H1 (cell line): Measurements from ENCODE around the gene TGM6. TPM values are rescaled to one million over a fixed set of nuclear protein-coding genes. Genes with fewer than 3 reads are reported as not detected.
A peak's percentile ranks its signal among the peaks of the same experiment; 100 is the strongest.

Source experiments
- CTCF ChIA-PET: fragments of 300-600 bp; sonication (Branson Sonifier 250); formaldehyde crosslinking; loops from one replicate; lab custom pipeline; 2021; ENCODE audit not compliant: partially characterized antibody; lab: Charles Lee
- POLR2A ChIA-PET: fragments of 300-600 bp; sonication (Branson Sonifier 250); formaldehyde crosslinking; loops from one replicate; lab custom pipeline; 2021; ENCODE audit warnings: inconsistent platforms; ENCODE audit not compliant: partially characterized antibody; lab: Charles Lee
- DNase-seq, 2 experiments: peaks; one replicate each; pipeline versions ENCODE4 v3.0.0 to v3.0.0-alpha.2; 2010 to 2022; ENCODE audit warnings: low spot score in 2 of 2, low read depth in 1 of 2, mixed read lengths in 1 of 2
- FAIRE-seq: peaks from 2 replicates; lab custom pipeline; 2011; peaks lifted over from hg19 to GRCh38; lab: Jason Lieb, UNC
- H2AFZ ChIP-seq: 2 replicates; pipeline ENCODE4 v1.8.1; 2012; ENCODE audit warnings: low read length, inconsistent platforms
- H2AK5ac ChIP-seq: 2 replicates; pipeline ENCODE4 v1.6.1; 2013; ENCODE audit warnings: low read depth, low read length
- H2BK120ac ChIP-seq: replicated peaks from 2 replicates; pipeline ENCODE3; 2013; ENCODE audit warnings: low read depth, low read length, inconsistent platforms
- H2BK12ac ChIP-seq: 2 replicates; pipeline ENCODE4 v1.6.1; 2013; ENCODE audit warnings: low read depth, low read length
- H2BK15ac ChIP-seq: 2 replicates; pipeline ENCODE4 v1.6.1; 2013; ENCODE audit warnings: low read length
- H2BK20ac ChIP-seq: 2 replicates; pipeline ENCODE4 v1.6.1; 2013; ENCODE audit warnings: low read length
- H2BK5ac ChIP-seq: 2 replicates; pipeline ENCODE4 v1.6.1; 2013; ENCODE audit warnings: low read depth, low read length
- H3K14ac ChIP-seq: 2 replicates; pipeline ENCODE4 v1.6.1; 2013; ENCODE audit warnings: inconsistent platforms; ENCODE audit not compliant: insufficient read length
- H3K18ac ChIP-seq: 2 replicates; pipeline ENCODE4 v1.6.1; 2013; ENCODE audit warnings: low read length; ENCODE audit errors: extremely low read depth
- H3K23ac ChIP-seq: 2 replicates; pipeline ENCODE4 v1.6.1; 2013; ENCODE audit warnings: inconsistent platforms; ENCODE audit not compliant: insufficient read length
- H3K23me2 ChIP-seq: 2 replicates; pipeline ENCODE4 v1.6.1; 2013; ENCODE audit warnings: low read depth, low read length
- H3K27ac ChIP-seq: 2 replicates; pipeline ENCODE4 v1.6.1; 2011; ENCODE audit warnings: low read depth, low read length, inconsistent platforms
- H3K27me3 ChIP-seq, 4 experiments: replicated peaks in 1 of 4; 1 replicate in 1 of 4; 2 replicates in 3 of 4; pipeline versions ENCODE4 v1.6.1 to v1.8.1; 2011 to 2013; ENCODE audit warnings: low read length in 3 of 4, mild to moderate bottlenecking in 3 of 4, inconsistent platforms in 2 of 4, mixed read lengths in 2 of 4, moderate library complexity in 1 of 4; ENCODE audit not compliant: control insufficient read depth in 3 of 4, insufficient read depth in 3 of 4; ENCODE audit errors: extremely low read depth in 1 of 4
- H3K36me3 ChIP-seq, 4 experiments: 2 replicates each; pipeline versions ENCODE4 v1.6.1 to v1.8.1; 2011 to 2013; ENCODE audit warnings: mild to moderate bottlenecking in 4 of 4, low read length in 3 of 4, moderate library complexity in 2 of 4, control low read depth in 1 of 4, inconsistent platforms in 1 of 4; ENCODE audit not compliant: insufficient read depth in 4 of 4, control insufficient read depth in 2 of 4
- H3K4ac ChIP-seq: replicated peaks from 2 replicates; pipeline ENCODE3; 2013; ENCODE audit warnings: low read length, low read depth, mixed read lengths, inconsistent platforms; ENCODE audit not compliant: insufficient read length
- H3K4me1 ChIP-seq, 4 experiments: replicated peaks in 1 of 4; 1 replicate in 1 of 4; 2 replicates in 3 of 4; pipeline versions ENCODE4 v1.6.1 to v1.8.1; 2011 to 2013; ENCODE audit warnings: low read length in 3 of 4, inconsistent platforms in 2 of 4, mixed read lengths in 1 of 4; ENCODE audit not compliant: insufficient read depth in 4 of 4, control insufficient read depth in 3 of 4
- H3K4me2 ChIP-seq, 2 experiments: 2 replicates each; pipeline versions ENCODE4 v1.6.1 to v1.8.1; 2011 to 2013; ENCODE audit warnings: low read depth in 2 of 2, low read length in 2 of 2, control low read depth in 1 of 2, inconsistent platforms in 1 of 2, mild to moderate bottlenecking in 1 of 2; ENCODE audit not compliant: insufficient read depth in 1 of 2
- H3K4me3 ChIP-seq, 4 experiments: fragments of 200-600, 300-600 bp in 1 of 4; sonication (generic), shearing (Covaris generic), sonication (Bioruptor Twin) in 1 of 4; 2 replicates each; pipeline versions ENCODE4 v1.5.1 to v1.8.1; 2011 to 2016; ENCODE audit warnings: low read length in 4 of 4, low read depth in 3 of 4, control low read depth in 2 of 4, inconsistent platforms in 2 of 4, mild to moderate bottlenecking in 2 of 4, mixed read lengths in 1 of 4, moderate library complexity in 1 of 4; ENCODE audit not compliant: insufficient read depth in 2 of 4; ENCODE audit errors: extremely low read depth in 1 of 4
- H3K56ac ChIP-seq: replicated peaks from 2 replicates; pipeline ENCODE3; 2013; ENCODE audit warnings: low read depth, mild to moderate bottlenecking, mixed read lengths, low read length, inconsistent platforms; ENCODE audit not compliant: insufficient read length
- H3K79me1 ChIP-seq: 2 replicates; pipeline ENCODE4 v1.6.1; 2013; ENCODE audit warnings: low read depth, low read length, control low read depth
- H3K79me2 ChIP-seq, 2 experiments: 2 replicates each; pipeline versions ENCODE4 v1.6.1 to v1.8.1; 2012 to 2013; ENCODE audit warnings: low read length in 2 of 2, mild to moderate bottlenecking in 2 of 2, inconsistent platforms in 1 of 2; ENCODE audit not compliant: insufficient read depth in 2 of 2, control insufficient read depth in 1 of 2
- H3K9ac ChIP-seq, 4 experiments: replicated peaks in 1 of 4; 1 replicate in 1 of 4; 2 replicates in 3 of 4; pipeline versions ENCODE4 v1.6.1 to v1.8.1; 2011 to 2013; ENCODE audit warnings: low read depth in 3 of 4, low read length in 3 of 4, control low read depth in 2 of 4, mild to moderate bottlenecking in 2 of 4, moderate library complexity in 2 of 4, inconsistent platforms in 1 of 4; ENCODE audit errors: extremely low read depth in 1 of 4
- H3K9me3 ChIP-seq, 2 experiments: 2 replicates each; pipeline versions ENCODE4 v1.6.1 to v1.8.1; 2012 to 2013; ENCODE audit warnings: mild to moderate bottlenecking in 2 of 2, moderate library complexity in 2 of 2, control low read depth in 1 of 2, inconsistent platforms in 1 of 2, low read depth in 1 of 2, low read length in 1 of 2, mixed read lengths in 1 of 2; ENCODE audit not compliant: insufficient read depth in 2 of 2
- H4K20me1 ChIP-seq, 2 experiments: replicated peaks in 1 of 2; 2 replicates each; pipeline versions ENCODE3 to v1.8.1; 2011 to 2013; ENCODE audit warnings: inconsistent platforms in 2 of 2, low read length in 2 of 2, mild to moderate bottlenecking in 1 of 2; ENCODE audit not compliant: insufficient read depth in 2 of 2, control insufficient read depth in 1 of 2
- H4K5ac ChIP-seq: 2 replicates; pipeline ENCODE4 v1.6.1; 2013; ENCODE audit warnings: low read length, low read depth, mixed read lengths, inconsistent platforms; ENCODE audit not compliant: insufficient read length
- H4K8ac ChIP-seq: 2 replicates; pipeline ENCODE4 v1.8.0; 2013; ENCODE audit warnings: mild to moderate bottlenecking, moderate library complexity, low read length, inconsistent platforms; ENCODE audit not compliant: insufficient read depth; ENCODE audit errors: extremely low read depth
- H4K91ac ChIP-seq: replicated peaks from 2 replicates; pipeline ENCODE3; 2013; ENCODE audit warnings: low read length, mixed read lengths, inconsistent platforms; ENCODE audit not compliant: insufficient read length
- HDAC6 ChIP-seq: IDR thresholded peaks from one replicate; pipeline ENCODE4 v1.7.1; 2012; ENCODE audit warnings: low read depth, mild to moderate bottlenecking, inconsistent platforms, low read length, moderate library complexity
- RAD21 ChIP-seq, 2 experiments: IDR thresholded peaks in 1 of 2; conservative IDR thresholded peaks in 1 of 2; 2 replicates each; pipeline ENCODE4 v1.6.1; 2011; ENCODE audit warnings: low read depth in 2 of 2, low read length in 2 of 2, improper control_type of control experiment in 1 of 2, inconsistent platforms in 1 of 2, mild to moderate bottlenecking in 1 of 2, moderate library complexity in 1 of 2
- WGBS, 2 experiments: shearing (Covaris generic) in 1 of 2; methylation state at CpG; one replicate each; pipeline versions ENCODE4 v1.1.6 to v1.1.7; 2013 to 2015; ENCODE audit warnings: low lambda C conversion rate in 2 of 2, mixed read lengths in 2 of 2, inconsistent platforms in 1 of 2, low coverage in 1 of 2, missing lambda C conversion rate in 1 of 2; ENCODE audit not compliant: insufficient replicate concordance in 2 of 2, insufficient coverage in 1 of 2, insufficient read length in 1 of 2; ENCODE audit errors: extremely low coverage in 1 of 2, missing lambda C conversion rate in 1 of 2; 5-methylcytosine and 5-hydroxymethylcytosine counted together
- polyA plus RNA-seq, 7 experiments: library from polyadenylated mRNA; depleted of rRNA in 3 of 7; stranded (reverse) in 5 of 7; unstranded in 2 of 7; fragments of >200 nt in 5 of 7; fragments of 200-250 nt in 2 of 7; gene quantifications; 1 replicate in 5 of 7; 2 replicates in 1 of 7; 4 replicates in 1 of 7; pipeline versions ENCODE4 v1.2.1 to v1.2.3, GENCODE V29; 2011 to 2013; ENCODE audit warnings: missing spikeins in 2 of 7, mixed read lengths in 2 of 7
- total RNA-seq: library from RNA; stranded (reverse); fragmentation: NEBNext Ultra II Directional; extraction: Animal tissue kit (Norgen Biotek cat#: 25700); gene quantifications from 2 replicates; pipeline ENCODE4 v1.2.1, GENCODE V29; 2021
- TF ChIP-seq, protein P1 (sequence below), 3 experiments: IDR thresholded peaks; 1 replicate in 2 of 3; 2 replicates in 1 of 3; pipeline versions ENCODE4 v1.5.1 to v1.6.1; 2011; ENCODE audit warnings: low read length in 3 of 3, mild to moderate bottlenecking in 3 of 3, inconsistent platforms in 2 of 3, low read depth in 1 of 3, moderate library complexity in 1 of 3; ENCODE audit not compliant: insufficient read depth in 1 of 3; ENCODE audit errors: control extremely low read depth in 1 of 3
- TF ChIP-seq, protein P2 (sequence below): IDR thresholded peaks from 2 replicates; pipeline ENCODE4 v1.6.1; 2012; ENCODE audit warnings: inconsistent platforms

Gene TGM6
- total and polyA plus RNA-seq, 2 of the 8 experiments (the other 6 are each of a cell fraction or from before 2014, with no cell fraction given): 0.03 TPM; not detected in 1

DNA sequence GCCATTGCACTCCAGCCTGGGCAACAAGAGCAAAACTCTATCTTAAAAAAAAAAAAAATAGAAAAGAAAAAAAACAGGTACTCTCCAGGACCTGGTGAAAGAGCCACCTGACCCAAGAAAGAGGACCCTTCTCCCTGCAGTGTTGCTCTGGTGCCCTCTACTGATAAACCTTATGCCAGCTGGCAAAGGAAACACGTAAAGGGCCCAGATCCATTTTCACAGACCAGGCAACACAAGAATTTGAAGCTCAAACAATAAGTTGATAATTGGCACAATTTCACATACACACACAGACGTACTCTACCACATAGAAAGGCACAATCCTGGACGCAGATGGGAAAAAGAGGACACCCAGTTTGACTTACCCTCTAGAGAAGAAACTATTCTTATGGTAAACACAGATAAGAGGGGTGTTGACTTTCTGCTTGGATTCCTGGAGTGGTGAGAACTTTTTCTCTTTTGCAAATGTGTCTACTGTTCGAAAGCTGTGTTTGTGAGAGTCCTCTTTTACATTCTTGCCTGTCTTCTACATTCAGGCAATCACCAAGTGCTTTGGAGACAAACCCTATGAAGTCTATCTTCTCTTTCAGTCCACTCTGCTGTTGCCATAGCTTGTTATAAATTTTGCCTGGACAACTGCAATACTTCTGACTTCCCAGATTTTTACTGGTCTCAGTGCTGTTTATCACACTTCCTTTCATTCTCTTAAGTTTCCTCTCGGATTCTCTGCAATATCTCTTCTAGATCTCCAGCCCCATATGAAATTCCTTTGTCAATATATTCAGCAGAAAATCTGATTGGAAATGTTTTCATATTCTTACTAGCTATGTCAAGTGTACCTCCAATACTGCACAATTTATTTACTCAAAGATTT lies 96.3 kb downstream of the TGM6 start:
- Histone ChIP-seq H2BK120ac (no peak overlapping the region), H2BK5ac (no peak overlapping the region), H3K79me2 (no peaks in the 10 kb centered on the region), H3K79me1 (no peaks in the 10 kb centered on the region), H4K5ac (no peak overlapping the region), H3K4ac (no peak overlapping the region), H3K27me3 (no peaks in the 10 kb centered on the region; a peak in 1 of 7 replicates), H2AFZ (no peak overlapping the region), H3K56ac (no peak overlapping the region), H2BK15ac (no peak overlapping the region), H2AK5ac (no peak overlapping the region), H3K4me1 (no peaks in the 10 kb centered on the region), H4K20me1 (no peaks in the 10 kb centered on the region), H3K36me3 (no peaks in the 10 kb centered on the region), H3K18ac (no peak overlapping the region), H3K14ac (no peak overlapping the region), H3K4me3 (no peak overlapping the region), H2BK20ac (no peak overlapping the region), H3K9ac (no peak overlapping the region), H3K27ac (no peak overlapping the region), H3K9me3 (no peaks in the 10 kb centered on the region; a peak in 1 of 4 replicates), H4K8ac (no peak overlapping the region), H4K91ac (no peak overlapping the region), H3K4me2 (no peak overlapping the region), H3K23ac (no peak overlapping the region), H2BK12ac (no peak overlapping the region), H3K23me2 (no peaks in the 10 kb centered on the region)
- 72% methylated on average over 5 of the region's 5 CpGs; no CpG with 5 or more reads in 1 of the 2 experiments for WGBS, 2 experiments
- POLR2A ChIA-PET: interaction anchor here (0.7 to 2.5 kb wide), 4 partner anchors 9 to 16 kb away, joined by 3 to 25 read pairs (median 4); no protein-coding TSS in a partner anchor
- CTCF ChIA-PET: interaction anchor here (0.6 to 2.4 kb wide), 18 partner anchors 9 to 504 kb away, joined by 3 to 13 read pairs (median 4); no protein-coding TSS in a partner anchor
- TF ChIP-seq, protein P1, sequence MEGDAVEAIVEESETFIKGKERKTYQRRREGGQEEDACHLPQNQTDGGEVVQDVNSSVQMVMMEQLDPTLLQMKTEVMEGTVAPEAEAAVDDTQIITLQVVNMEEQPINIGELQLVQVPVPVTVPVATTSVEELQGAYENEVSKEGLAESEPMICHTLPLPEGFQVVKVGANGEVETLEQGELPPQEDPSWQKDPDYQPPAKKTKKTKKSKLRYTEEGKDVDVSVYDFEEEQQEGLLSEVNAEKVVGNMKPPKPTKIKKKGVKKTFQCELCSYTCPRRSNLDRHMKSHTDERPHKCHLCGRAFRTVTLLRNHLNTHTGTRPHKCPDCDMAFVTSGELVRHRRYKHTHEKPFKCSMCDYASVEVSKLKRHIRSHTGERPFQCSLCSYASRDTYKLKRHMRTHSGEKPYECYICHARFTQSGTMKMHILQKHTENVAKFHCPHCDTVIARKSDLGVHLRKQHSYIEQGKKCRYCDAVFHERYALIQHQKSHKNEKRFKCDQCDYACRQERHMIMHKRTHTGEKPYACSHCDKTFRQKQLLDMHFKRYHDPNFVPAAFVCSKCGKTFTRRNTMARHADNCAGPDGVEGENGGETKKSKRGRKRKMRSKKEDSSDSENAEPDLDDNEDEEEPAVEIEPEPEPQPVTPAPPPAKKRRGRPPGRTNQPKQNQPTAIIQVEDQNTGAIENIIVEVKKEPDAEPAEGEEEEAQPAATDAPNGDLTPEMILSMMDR (IDR thresholded peaks at IDR 0.05; ENCODE audit: control extremely low read depth in 1 of 3, insufficient read depth in 1 of 3, low read depth in 1 of 3, low read length in 3 of 3): peak; percentile 8 to 55 (median 48)
- TF ChIP-seq HDAC6: no peak
- peak; percentile 54 to 60 for TF ChIP-seq RAD21 (IDR thresholded peaks at IDR 0.05 in 1 of 2, conservative IDR thresholded peaks at IDR 0.05 in 1 of 2; ENCODE audit: low read depth in 2 of 2, low read length in 2 of 2)
- TF ChIP-seq, protein P2, sequence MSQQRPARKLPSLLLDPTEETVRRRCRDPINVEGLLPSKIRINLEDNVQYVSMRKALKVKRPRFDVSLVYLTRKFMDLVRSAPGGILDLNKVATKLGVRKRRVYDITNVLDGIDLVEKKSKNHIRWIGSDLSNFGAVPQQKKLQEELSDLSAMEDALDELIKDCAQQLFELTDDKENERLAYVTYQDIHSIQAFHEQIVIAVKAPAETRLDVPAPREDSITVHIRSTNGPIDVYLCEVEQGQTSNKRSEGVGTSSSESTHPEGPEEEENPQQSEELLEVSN: no peak
- DNase-seq: no peak
- peak; percentile 19 for FAIRE-seq
